Right ventricle myocardium inferior (tissue), 1 donor: Measurements from ENCODE around the gene TMEM125. TPM values are rescaled to one million over a fixed set of nuclear protein-coding genes. Genes with fewer than 3 reads are reported as not detected.

Experiments
- ATAC-seq: fragments of 200-7000 bp; cut with Tn5 transposase; one replicate; pipeline ENCODE4 v1.9.1; 2020; ENCODE audit warnings: mild to moderate bottlenecking, moderate library complexity
- DNase-seq: peaks from one replicate; pipeline ENCODE4 v3.0.0; 2021; ENCODE audit errors: missing footprints
- intact Hi-C: fragments of 100-400 bp; cut with DNase I; formaldehyde crosslinking; loops from one replicate; pipeline ENCODE4 v1.11.0; 2022
- total RNA-seq: library from RNA; stranded (reverse); fragmentation: NEBNext Ultra II Directional; extraction: Animal tissue kit (Norgen Biotek cat#: 25700); gene quantifications from one replicate; pipeline ENCODE4 v1.2.1, GENCODE V29; 2021
- donor health status: DM: no; HTN: yes; CAD: no; lungs with severe emphysema.

Gene TMEM125
- total RNA-seq, 1 donor from 2014 or later, result not detected

- DNase-seq, result no peak
- intact Hi-C loops, result loop anchor here (2.0 to 5.0 kb wide), 2 partner anchors 64 to 65 kb away; partner anchors contain the start of gene ELOVL1
- ATAC-seq, result no peak
Measured at GRCh38 chr1:43303471-43304313, 33.9 kb downstream of the TMEM125 start.

DNA sequence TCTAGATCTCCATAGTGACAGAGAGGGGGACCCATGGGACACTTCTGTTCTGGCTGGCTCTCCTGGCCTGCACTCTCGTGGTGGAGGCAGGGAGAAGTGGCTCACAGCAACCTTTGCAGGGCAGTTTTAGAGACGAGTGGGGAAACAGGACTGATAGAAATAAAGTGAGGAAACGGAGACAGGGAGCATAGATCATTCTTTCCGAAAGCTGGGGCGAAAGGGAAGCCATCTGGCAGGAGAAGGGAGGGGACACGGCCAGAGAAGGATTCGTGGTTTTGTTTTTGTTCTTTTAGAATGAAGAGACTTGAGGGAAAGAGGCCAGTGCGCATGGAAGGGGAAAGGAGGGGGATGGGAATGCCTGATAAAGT is 34.5 kb downstream of the TMEM125 start:
- ATAC-seq (no peak), DNase-seq (no peak)
- intact Hi-C loops, result loop anchor here (5.0 kb wide), 1 partner anchor 63 kb away; the partner anchor contains the start of gene ELOVL1

- intact Hi-C loops, result loop anchor here (5.0 kb wide), 2 partner anchors 48 to 62 kb away; partner anchors contain the start of gene ELOVL1
- no peak for DNase-seq
- ATAC-seq, result no peak
Measured at GRCh38 chr1:43304771-43305300, 35.1 kb downstream of the TMEM125 start.

DNA sequence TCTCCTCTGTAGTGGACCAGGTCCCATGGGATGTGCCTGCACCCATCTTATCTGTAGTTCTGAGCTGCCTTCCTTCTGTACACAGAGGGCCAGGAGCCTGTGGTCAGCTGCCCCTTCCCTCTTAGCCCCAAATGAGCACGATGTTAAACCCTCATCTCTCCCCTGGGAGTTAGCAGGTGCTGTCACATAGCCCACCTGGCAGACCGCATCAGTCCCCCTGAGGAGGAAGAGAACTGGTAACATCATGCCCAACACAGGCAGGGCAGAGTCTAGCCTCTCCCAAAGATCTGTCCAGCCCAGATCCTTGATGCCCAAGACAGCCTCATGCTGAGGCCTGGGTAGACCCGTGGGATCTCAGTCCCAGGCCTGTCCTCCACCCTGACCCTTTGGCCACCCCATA is 35.7 kb downstream of the TMEM125 start:
- no peak for ATAC-seq
- intact Hi-C loops, result loop anchor here (5.0 kb wide), 1 partner anchor 48 kb away; no protein-coding TSS in a partner anchor
- no peak for DNase-seq

- intact Hi-C loops, result loop anchor here (5.0 kb wide), 1 partner anchor 49 kb away; no protein-coding TSS in a partner anchor
- no peak for ATAC-seq
- no peak for DNase-seq
Measured at GRCh38 chr1:43305926-43306687, 36.3 kb downstream of the TMEM125 start.

- ATAC-seq, result no peak
- intact Hi-C loops, result loop anchor here (5.0 kb wide), 1 partner anchor 50 kb away; no protein-coding TSS in a partner anchor
- DNase-seq, result no peak
Measured at GRCh38 chr1:43306688-43307457, 37.1 kb downstream of the TMEM125 start.

DNA sequence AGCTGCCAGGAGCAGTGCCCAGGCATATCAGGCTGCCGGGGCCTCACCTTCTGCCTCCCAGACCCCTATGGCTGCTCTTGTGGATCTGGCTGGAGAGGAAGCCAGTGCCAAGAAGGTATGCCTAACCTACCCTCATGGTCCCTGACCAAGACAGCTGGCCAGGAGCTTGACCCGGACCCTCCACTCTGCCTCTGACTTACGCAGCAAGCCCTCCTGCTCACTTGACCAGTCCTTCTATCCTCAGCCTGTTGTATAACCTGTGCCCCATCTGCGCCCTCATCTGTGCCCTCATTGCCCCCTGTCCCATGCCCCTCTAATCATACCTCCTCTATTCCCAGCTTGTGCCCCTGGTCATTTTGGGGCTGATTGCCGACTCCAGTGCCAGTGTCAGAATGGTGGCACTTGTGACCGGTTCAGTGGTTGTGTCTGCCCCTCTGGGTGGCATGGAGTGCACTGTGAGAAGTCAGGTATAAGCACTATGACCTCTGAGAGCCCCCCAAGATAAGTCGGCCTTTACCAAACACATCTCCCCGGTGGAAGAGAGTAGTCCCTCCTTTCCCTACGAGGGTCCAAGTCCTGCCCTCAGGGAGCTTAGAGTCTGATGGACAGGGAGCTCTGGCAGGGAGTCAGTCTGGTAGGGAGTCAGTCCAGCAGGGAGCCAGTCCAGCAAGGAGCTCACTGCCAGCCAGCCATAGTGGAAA is 37.8 kb downstream of the TMEM125 start:
- intact Hi-C loops, result loop anchor here (5.0 kb wide), 1 partner anchor 50 kb away; no protein-coding TSS in a partner anchor
- DNase-seq (no peak), ATAC-seq (no peak)

DNA sequence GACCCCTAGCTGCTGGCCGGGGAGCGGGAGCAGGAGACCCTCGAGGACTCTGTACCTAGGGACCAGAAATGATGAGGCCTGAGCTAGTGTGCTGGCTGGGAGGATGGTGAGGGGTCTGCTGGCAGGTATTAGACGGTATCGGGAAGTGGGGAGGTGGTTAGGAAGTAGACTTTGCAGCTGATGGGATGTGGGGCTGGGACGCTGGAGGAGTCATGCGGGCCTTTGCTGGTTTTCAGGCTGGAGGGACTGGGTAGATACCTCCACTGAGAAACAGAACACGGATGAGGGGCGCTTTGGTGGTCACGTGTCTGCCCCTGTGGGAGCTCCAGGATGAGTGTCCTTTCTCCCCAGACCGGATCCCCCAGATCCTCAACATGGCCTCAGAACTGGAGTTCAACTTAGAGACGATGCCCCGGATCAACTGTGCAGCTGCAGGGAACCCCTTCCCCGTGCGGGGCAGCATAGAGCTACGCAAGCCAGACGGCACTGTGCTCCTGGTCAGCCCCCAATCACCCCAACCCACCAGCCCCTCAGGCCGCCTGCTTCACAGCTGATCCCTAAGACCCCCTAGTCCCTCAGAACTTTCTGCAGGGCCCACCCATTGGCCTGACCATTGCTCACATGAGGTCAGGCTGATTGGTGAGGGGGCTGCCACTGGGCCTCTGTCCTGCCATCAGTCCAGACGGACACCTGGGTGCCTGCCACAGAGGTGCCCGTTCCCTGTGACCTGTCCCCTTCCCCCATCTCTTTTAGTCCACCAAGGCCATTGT is 39.0 kb downstream of the TMEM125 start:
- ATAC-seq (no peak), DNase-seq (no peak)
- intact Hi-C loops, result loop anchor here (5.0 kb wide), 1 partner anchor 52 kb away; no protein-coding TSS in a partner anchor

DNA sequence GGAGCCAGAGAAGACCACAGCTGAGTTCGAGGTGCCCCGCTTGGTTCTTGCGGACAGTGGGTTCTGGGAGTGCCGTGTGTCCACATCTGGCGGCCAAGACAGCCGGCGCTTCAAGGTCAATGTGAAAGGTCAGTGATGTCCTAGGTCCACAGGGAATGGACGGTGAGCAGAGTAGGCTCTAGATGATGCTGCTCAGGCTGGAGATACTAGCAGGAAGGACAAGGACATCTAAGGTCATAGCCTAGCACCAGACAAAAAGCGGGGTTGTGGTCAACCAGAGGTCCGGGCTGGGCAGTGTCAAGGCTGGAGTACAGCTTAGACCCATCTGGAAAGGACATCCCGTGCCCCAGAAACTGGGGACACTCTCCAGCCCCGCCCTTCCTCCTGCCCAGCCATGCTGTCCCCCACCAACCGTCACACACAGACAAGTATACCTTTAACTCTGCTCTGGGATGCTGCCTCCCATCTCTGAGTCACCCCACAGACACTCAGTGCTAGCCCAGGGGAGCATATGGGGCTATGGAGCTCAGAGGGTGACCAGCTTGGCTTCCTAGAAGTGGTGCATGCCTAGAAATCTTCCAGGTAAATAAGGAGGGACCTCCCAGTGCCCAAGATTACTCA is 39.7 kb downstream of the TMEM125 start:
- DNase-seq (no peak), ATAC-seq (no peak)
- intact Hi-C loops, result loop anchor here (5.0 kb wide), 1 partner anchor 52 kb away; no protein-coding TSS in a partner anchor

GRCh38 chr1:43311521-43311920 is 41.7 kb downstream of the TMEM125 start:
- intact Hi-C loops, result no loop called here
- DNase-seq, result no peak
- no peak for ATAC-seq

- intact Hi-C loops, result no loop called here
- DNase-seq (no peak), ATAC-seq (no peak)
Measured at GRCh38 chr1:43312212-43312623, 42.4 kb downstream of the TMEM125 start.

GRCh38 chr1:43312663-43313515 is 43.1 kb downstream of the TMEM125 start:
- ATAC-seq, result no peak
- intact Hi-C loops, result no loop called here
- DNase-seq, result no peak

DNA sequence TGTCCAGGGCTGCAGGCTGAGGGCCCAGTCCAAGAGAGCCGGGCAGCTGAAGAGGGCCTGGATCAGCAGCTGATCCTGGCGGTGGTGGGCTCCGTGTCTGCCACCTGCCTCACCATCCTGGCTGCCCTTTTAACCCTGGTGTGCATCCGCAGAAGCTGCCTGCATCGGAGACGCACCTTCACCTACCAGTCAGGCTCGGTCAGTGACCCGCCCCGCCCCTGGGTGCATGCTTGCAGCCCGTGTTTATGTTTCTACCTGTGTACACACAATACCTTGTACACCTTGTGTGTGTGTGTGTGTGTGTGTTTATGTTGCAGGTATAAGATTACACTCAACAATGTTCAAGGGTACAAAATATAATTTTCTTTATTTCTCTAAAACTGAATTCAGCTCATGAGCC is 44.0 kb downstream of the TMEM125 start:
- no peak for ATAC-seq
- intact Hi-C loops, result no loop called here

GRCh38 chr1:43314233-43314632 is 44.5 kb downstream of the TMEM125 start:
- intact Hi-C loops, result no loop called here
- no peak for DNase-seq
- no peak for ATAC-seq

More for the DNA sequence above, 44.0 kb downstream of the TMEM125 start:
- DNase-seq, result no peak

DNA sequence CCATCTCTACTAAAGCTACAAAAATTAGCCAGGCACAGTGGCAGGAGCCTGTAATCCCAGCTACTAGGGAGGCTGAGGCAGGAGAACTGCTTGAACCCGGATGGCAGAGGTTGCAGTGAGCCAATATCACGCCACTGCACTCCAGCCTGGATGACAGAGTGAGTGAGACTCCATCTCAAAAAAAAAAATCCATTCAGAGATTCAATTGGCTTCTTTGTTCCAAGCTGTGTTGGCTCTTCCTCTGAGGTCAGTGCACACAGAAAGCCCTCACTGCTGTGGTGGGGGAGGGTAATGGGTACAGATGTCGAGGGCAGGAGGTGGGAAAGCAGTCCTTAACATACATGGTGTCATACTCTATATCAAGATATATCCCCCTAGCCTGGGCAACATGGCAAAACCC is 45.7 kb downstream of the TMEM125 start:
- intact Hi-C loops, result no loop called here

More for the DNA sequence above, 45.7 kb downstream of the TMEM125 start:
- DNase-seq, result no peak
- no peak for ATAC-seq
